Measurements from ENCODE around the gene KCNC3. TPM values are rescaled to one million over a fixed set of nuclear protein-coding genes. Genes with fewer than 3 reads are reported as not detected.
"Not testable (repeated sequence)": the region's sequence is repeated elsewhere in the genome, so short reads cannot be mapped to it uniquely, and the experiment has no call there.

The KCNC3 gene
- total RNA-seq, 4 donors from 2014 or later, result 0.27 to 0.64 (median 0.49) TPM

- DNase-seq, result no peak
- in situ Hi-C loops (cut with MboI; ENCODE audit: low pct_ligation_motif_present in 1 of 4, low pct_unique_long_range_greater_than_20kb in 1 of 4, low sequenced_read_pairs in 3 of 4) (no loop called here), intact Hi-C loops (cut with DNase I; ENCODE audit: low total_unique reads) (no loop called here)
- Histone ChIP-seq H3K27ac (no peak overlapping the region), H3K36me3 (no peaks in the 10 kb centered on the region), H3K9me3 (no peaks in the 10 kb centered on the region), H3K4me1 (no peaks in the 10 kb centered on the region), H3K27me3 (no peaks in the 10 kb centered on the region), H3K4me3 (no peak overlapping the region)
- TF ChIP-seq POLR2AphosphoS5 (IDR thresholded peaks at IDR 0.05) (no peak), CTCF (IDR thresholded peaks at IDR 0.05) (no peak), EP300 (IDR thresholded peaks at IDR 0.05; ENCODE audit: low read depth) (no peak)
These were observed 11.2 kb upstream of the KCNC3 start for GRCh38 chr19:50340331-50340730.

- in situ Hi-C loops (cut with MboI; ENCODE audit: low pct_ligation_motif_present in 1 of 4, low pct_unique_long_range_greater_than_20kb in 1 of 4, low sequenced_read_pairs in 3 of 4); H3K36me3 ChIP-seq; DNase-seq; H3K27ac ChIP-seq; H3K4me3 ChIP-seq; intact Hi-C loops (cut with DNase I; ENCODE audit: low total_unique reads); H3K9me3 ChIP-seq: not testable (repeated sequence)
- H3K27me3 ChIP-seq, result peaks cover 14% of the 10 kb centered on the region
- WGBS, 2 donors (ENCODE audit: low coverage in 1 of 2), result 84 to 90% methylated on average over 2 to 6 of the region's 6 CpGs
- H3K4me1 ChIP-seq, result peaks cover 0 to 19% (median 15%) of the 10 kb centered on the region in 4 donors
These were observed 7.9 kb upstream of the KCNC3 start for GRCh38 chr19:50337031-50337430.

- H3K4me3 ChIP-seq, result no peak overlapping the region
- in situ Hi-C loops (cut with MboI; ENCODE audit: low pct_ligation_motif_present in 1 of 4, low pct_unique_long_range_greater_than_20kb in 1 of 4, low sequenced_read_pairs in 3 of 4) (no loop called here), intact Hi-C loops (cut with DNase I; ENCODE audit: low total_unique reads) (no loop called here)
- 84% methylated on average over 12 of the region's 12 CpGs; no CpG with 5 or more reads in 1 of the 2 donors for WGBS, 2 donors (ENCODE audit: low coverage in 1 of 2)
- peaks cover 35% of the 10 kb centered on the region for H3K27me3 ChIP-seq
- H3K36me3 ChIP-seq, result no peaks in the 10 kb centered on the region
- no peak for TF ChIP-seq EP300 (IDR thresholded peaks at IDR 0.05; ENCODE audit: low read depth)
- DNase-seq, result no peak
- no peak overlapping the region for H3K27ac ChIP-seq
- H3K9me3 ChIP-seq, result no peaks in the 10 kb centered on the region
- H3K4me1 ChIP-seq, result peaks cover 0 to 37% (median 28%) of the 10 kb centered on the region in 4 donors
These were observed 5.7 kb upstream of the KCNC3 start for GRCh38 chr19:50334741-50335421.

GRCh38 chr19:50333737-50334617 is 4.8 kb upstream of the KCNC3 start:
- in situ Hi-C loops (cut with MboI; ENCODE audit: low pct_ligation_motif_present in 1 of 4, low pct_unique_long_range_greater_than_20kb in 1 of 4, low sequenced_read_pairs in 3 of 4), result no loop called here
- H3K27me3 ChIP-seq, result peaks cover 44% of the 10 kb centered on the region
- TF ChIP-seq POLR2AphosphoS5 (IDR thresholded peaks at IDR 0.05), result peak; percentile 21 to 84 (median 71)
- TF ChIP-seq POLR2A (IDR thresholded peaks at IDR 0.05), result peak; percentile 63
- TF ChIP-seq EP300 (IDR thresholded peaks at IDR 0.05; ENCODE audit: low read depth), result no peak
- peak in 1 of 5 experiments; percentile 27 for TF ChIP-seq CTCF (IDR thresholded peaks at IDR 0.05)

GRCh38 chr19:50333235-50333736 is 4.1 kb upstream of the KCNC3 start:
- Histone ChIP-seq H3K4me3 (peak overlapping the region in 3 of 4 donors; percentile 9 to 45 (median 37)), H3K27me3 (peaks cover 47% of the 10 kb centered on the region), H3K4me1 (peaks cover 0 to 46% (median 38%) of the 10 kb centered on the region in 4 donors), H3K27ac (peak overlapping the region; percentile 48 to 60 (median 54)), H3K9me3 (no peaks in the 10 kb centered on the region), H3K36me3 (no peaks in the 10 kb centered on the region)
- TF ChIP-seq POLR2A (IDR thresholded peaks at IDR 0.05) (no peak), EP300 (IDR thresholded peaks at IDR 0.05; ENCODE audit: low read depth) (no peak), POLR2AphosphoS5 (IDR thresholded peaks at IDR 0.05) (no peak), CTCF (IDR thresholded peaks at IDR 0.05) (no peak)
- DNase-seq, result peak; percentile 88
- in situ Hi-C loops (cut with MboI; ENCODE audit: low pct_ligation_motif_present in 1 of 4, low pct_unique_long_range_greater_than_20kb in 1 of 4, low sequenced_read_pairs in 3 of 4) (no loop called here), intact Hi-C loops (cut with DNase I; ENCODE audit: low total_unique reads) (no loop called here)
- whole genome bisulfite sequencing, 2 donors (ENCODE audit: low coverage in 1 of 2), result 3% methylated on average over 34 of the region's 34 CpGs; no CpG with 5 or more reads in 1 of the 2 donors

More at GRCh38 chr19:50333737-50334617, 4.8 kb upstream of the KCNC3 start:
- Histone ChIP-seq H3K4me3 (peak overlapping the region in 3 of 4 donors; percentile 9 to 45 (median 37)), H3K27ac (peak overlapping the region; percentile 36 to 60 (median 48)), H3K36me3 (no peaks in the 10 kb centered on the region), H3K4me1 (peaks cover 0 to 43% (median 35%) of the 10 kb centered on the region in 4 donors), H3K9me3 (no peaks in the 10 kb centered on the region)
- intact Hi-C loops (cut with DNase I; ENCODE audit: low total_unique reads), result no loop called here
- peak; percentile 84 for DNase-seq
- 15% methylated on average over 49 of the region's 54 CpGs; no CpG with 5 or more reads in 1 of the 2 donors for WGBS, 2 donors (ENCODE audit: low coverage in 1 of 2)

All from transverse colon (tissue), 4 donors.